Measurements from ENCODE around the gene PLA2R1.

PLA2R1 gene

GRCh38 chr2:160035125-160035524, 27.3 kb downstream of the PLA2R1 start:
- TF ChIP-seq EZH2phosphoT487 (IDR thresholded peaks at IDR 0.05; ENCODE audit: low read depth) (no peak), CTCF (IDR thresholded peaks at IDR 0.05; ENCODE audit: low read depth, low read length) (no peak)
- Histone ChIP-seq H2AFZ (ENCODE audit: low read depth, low read length) (no peak overlapping the region), H3K9ac (ENCODE audit: low read length) (no peak overlapping the region), H3K36me3 (replicated peaks; ENCODE audit: low read depth, low read length) (no peaks in the 10 kb centered on the region), H3K27ac (ENCODE audit: low read length) (no peak overlapping the region), H3K27me3 (ENCODE audit: low read depth, low read length) (no peaks in the 10 kb centered on the region), H3K4me3 (ENCODE audit: low read length) (no peak overlapping the region), H3K9me3 (ENCODE audit: insufficient read depth, low read length) (no peaks in the 10 kb centered on the region), H4K20me1 (ENCODE audit: insufficient read depth, low read length) (no peaks in the 10 kb centered on the region), H3K4me1 (ENCODE audit: low read length) (no peaks in the 10 kb centered on the region), H3K79me2 (ENCODE audit: low read length) (no peaks in the 10 kb centered on the region), H3K4me2 (ENCODE audit: low read length) (no peak overlapping the region)

- H3K27ac ChIP-seq (ENCODE audit: low read length), result no peak overlapping the region
- TF ChIP-seq CTCF (IDR thresholded peaks at IDR 0.05; ENCODE audit: low read depth, low read length) (no peak), EZH2phosphoT487 (IDR thresholded peaks at IDR 0.05; ENCODE audit: low read depth) (no peak)
- H3K4me3 ChIP-seq (ENCODE audit: low read length), result no peak overlapping the region
- H3K4me2 ChIP-seq (ENCODE audit: low read length), result no peak overlapping the region
- H4K20me1 ChIP-seq (ENCODE audit: insufficient read depth, low read length), result no peaks in the 10 kb centered on the region
- no peak overlapping the region for H3K9ac ChIP-seq (ENCODE audit: low read length)
- no peaks in the 10 kb centered on the region for H3K36me3 ChIP-seq (replicated peaks; ENCODE audit: low read depth, low read length)
- H2AFZ ChIP-seq (ENCODE audit: low read depth, low read length), result no peak overlapping the region
- H3K9me3 ChIP-seq (ENCODE audit: insufficient read depth, low read length), result no peaks in the 10 kb centered on the region
- H3K4me1 ChIP-seq (ENCODE audit: low read length), result no peaks in the 10 kb centered on the region
- no peaks in the 10 kb centered on the region for H3K27me3 ChIP-seq (ENCODE audit: low read depth, low read length)
- H3K79me2 ChIP-seq (ENCODE audit: low read length), result no peaks in the 10 kb centered on the region
These were observed 28.0 kb downstream of the PLA2R1 start for GRCh38 chr2:160034396-160034795.

- Histone ChIP-seq H3K79me2 (ENCODE audit: low read length) (no peaks in the 10 kb centered on the region), H3K9me3 (ENCODE audit: insufficient read depth, low read length) (no peaks in the 10 kb centered on the region), H3K9ac (ENCODE audit: low read length) (no peak overlapping the region), H3K4me1 (ENCODE audit: low read length) (no peaks in the 10 kb centered on the region), H3K27ac (ENCODE audit: low read length) (no peak overlapping the region), H3K4me3 (ENCODE audit: low read length) (no peak overlapping the region), H3K4me2 (ENCODE audit: low read length) (no peak overlapping the region), H4K20me1 (ENCODE audit: insufficient read depth, low read length) (no peaks in the 10 kb centered on the region), H3K36me3 (replicated peaks; ENCODE audit: low read depth, low read length) (no peaks in the 10 kb centered on the region), H2AFZ (ENCODE audit: low read depth, low read length) (no peak overlapping the region), H3K27me3 (ENCODE audit: low read depth, low read length) (peaks cover 5% of the 10 kb centered on the region)
- TF ChIP-seq CTCF (IDR thresholded peaks at IDR 0.05; ENCODE audit: low read depth, low read length) (no peak), EZH2phosphoT487 (IDR thresholded peaks at IDR 0.05; ENCODE audit: low read depth) (no peak)
These were observed 28.6 kb downstream of the PLA2R1 start for GRCh38 chr2:160033732-160034392.

GRCh38 chr2:160029270-160029628, 33.2 kb downstream of the PLA2R1 start:
- no peaks in the 10 kb centered on the region for H3K36me3 ChIP-seq (replicated peaks; ENCODE audit: low read depth, low read length)
- H2AFZ ChIP-seq (ENCODE audit: low read depth, low read length), result no peak overlapping the region
- peaks cover 19% of the 10 kb centered on the region for H3K27me3 ChIP-seq (ENCODE audit: low read depth, low read length)
- H3K27ac ChIP-seq (ENCODE audit: low read length), result no peak overlapping the region
- no peak overlapping the region for H3K9ac ChIP-seq (ENCODE audit: low read length)
- no peaks in the 10 kb centered on the region for H3K9me3 ChIP-seq (ENCODE audit: insufficient read depth, low read length)
- no peak overlapping the region for H3K4me2 ChIP-seq (ENCODE audit: low read length)
- no peak overlapping the region for H3K4me3 ChIP-seq (ENCODE audit: low read length)
- H3K4me1 ChIP-seq (ENCODE audit: low read length), result no peaks in the 10 kb centered on the region
- no peaks in the 10 kb centered on the region for H4K20me1 ChIP-seq (ENCODE audit: insufficient read depth, low read length)
- no peaks in the 10 kb centered on the region for H3K79me2 ChIP-seq (ENCODE audit: low read length)
- TF ChIP-seq CTCF (IDR thresholded peaks at IDR 0.05; ENCODE audit: low read depth, low read length) (no peak), EZH2phosphoT487 (IDR thresholded peaks at IDR 0.05; ENCODE audit: low read depth) (no peak)

Measured in OCI-LY3 (cell line).